OCI-LY7 (cell line): Measurements from ENCODE around the gene TRAPPC4.
"Not testable (repeated sequence)": the region's sequence is repeated elsewhere in the genome, so short reads cannot be mapped to it uniquely, and the experiment has no call there.

ENCODE experiments used
- CTCF ChIP-seq: fragments of 200-600 bp; sonication (generic); conservative IDR thresholded peaks from 2 replicates; pipeline ENCODE4 v1.5.1; 2014; ENCODE audit warnings: mild to moderate bottlenecking, antibody characterized with exemption, low read length, moderate library complexity, mixed read lengths
- EZH2phosphoT487 ChIP-seq: fragments of 200-600 bp; sonication (generic); IDR thresholded peaks from 2 replicates; pipeline ENCODE4 v1.6.1; 2018; ENCODE audit warnings: low read depth, borderline replicate concordance, mild to moderate bottlenecking, mixed run types, antibody characterized with exemption, low read length, moderate library complexity, mixed read lengths

- not testable (repeated sequence) for TF ChIP-seq CTCF, EZH2phosphoT487
Measured at GRCh38 chr11:119039471-119039870, 20.9 kb downstream of the TRAPPC4 start.
